Vagina (tissue), 2 donors: Measurements from ENCODE around the gene LONP1.

Experiments
- POLR2A ChIP-seq, 2 donors: fragments of 450-650 bp; IDR thresholded peaks; one replicate each; pipeline ENCODE4 v1.6.1; 2017; ENCODE audit warnings: antibody characterized with exemption in 2 of 2, mild to moderate bottlenecking in 2 of 2, moderate library complexity in 2 of 2
- TF ChIP-seq, protein P1 (sequence below), 3 experiments: fragments of 450-650 bp in 2 of 3; fragments of 200-600 bp in 1 of 3; sonication (generic) in 1 of 3; IDR thresholded peaks; one replicate each; pipeline ENCODE4 v1.5.1; 2017 to 2019; ENCODE audit warnings: antibody characterized with exemption in 3 of 3, mild to moderate bottlenecking in 2 of 3, moderate library complexity in 2 of 3

DNA sequence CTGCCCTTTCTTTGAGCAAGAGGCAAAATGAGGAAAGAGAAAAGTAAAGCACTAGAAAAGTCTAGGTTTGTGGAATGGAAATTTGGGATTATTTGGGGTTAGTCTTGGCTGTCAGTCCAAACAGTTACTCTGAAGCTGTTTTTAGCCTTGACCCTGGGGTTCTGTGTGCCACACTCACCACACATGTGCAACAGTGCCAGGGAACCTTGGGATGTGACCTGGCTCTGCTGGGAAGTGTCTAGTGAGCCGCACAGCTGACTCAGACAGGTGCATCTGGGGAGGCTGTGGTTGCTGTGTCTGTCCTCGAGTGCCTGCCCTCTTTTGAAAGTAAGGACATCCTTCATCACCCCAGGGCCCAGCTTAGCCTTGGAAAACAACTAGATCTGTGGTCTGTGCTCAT, 55.4 kb downstream of the LONP1 start:
- no peak for TF ChIP-seq POLR2A (IDR thresholded peaks at IDR 0.05)
- TF ChIP-seq, protein P1, sequence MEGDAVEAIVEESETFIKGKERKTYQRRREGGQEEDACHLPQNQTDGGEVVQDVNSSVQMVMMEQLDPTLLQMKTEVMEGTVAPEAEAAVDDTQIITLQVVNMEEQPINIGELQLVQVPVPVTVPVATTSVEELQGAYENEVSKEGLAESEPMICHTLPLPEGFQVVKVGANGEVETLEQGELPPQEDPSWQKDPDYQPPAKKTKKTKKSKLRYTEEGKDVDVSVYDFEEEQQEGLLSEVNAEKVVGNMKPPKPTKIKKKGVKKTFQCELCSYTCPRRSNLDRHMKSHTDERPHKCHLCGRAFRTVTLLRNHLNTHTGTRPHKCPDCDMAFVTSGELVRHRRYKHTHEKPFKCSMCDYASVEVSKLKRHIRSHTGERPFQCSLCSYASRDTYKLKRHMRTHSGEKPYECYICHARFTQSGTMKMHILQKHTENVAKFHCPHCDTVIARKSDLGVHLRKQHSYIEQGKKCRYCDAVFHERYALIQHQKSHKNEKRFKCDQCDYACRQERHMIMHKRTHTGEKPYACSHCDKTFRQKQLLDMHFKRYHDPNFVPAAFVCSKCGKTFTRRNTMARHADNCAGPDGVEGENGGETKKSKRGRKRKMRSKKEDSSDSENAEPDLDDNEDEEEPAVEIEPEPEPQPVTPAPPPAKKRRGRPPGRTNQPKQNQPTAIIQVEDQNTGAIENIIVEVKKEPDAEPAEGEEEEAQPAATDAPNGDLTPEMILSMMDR (IDR thresholded peaks at IDR 0.05) = no peak
